NCI-H2081 (cell line): Measurements from ENCODE around the gene INTS6.
A peak's percentile ranks its signal among the peaks of the same experiment; 100 is the strongest.

Experiments
- DNase-seq, 2 experiments: peaks; one replicate each; lab custom pipeline; 2025; lab: John Stamatoyannopoulos, UW

Gene INTS6

GRCh38 chr13:51456510-51456909, 3.7 kb upstream of the INTS6 start:
- DNase-seq = no peak

- no peak for DNase-seq
Observed at GRCh38 chr13:51455532-51455931, 2.7 kb upstream of the INTS6 start.

GRCh38 chr13:51453959-51454703, 1.3 kb upstream of the INTS6 start:
- DNase-seq = peak in 1 of 2 experiments; percentile 34

GRCh38 chr13:51453207-51453958, 547 bp upstream of the INTS6 start:
- DNase-seq = peak; percentile 64 to 82

GRCh38 chr13:51451467-51452360, 1.1 kb downstream of the INTS6 start:
- DNase-seq = peak; percentile 56 to 74

- DNase-seq = no peak
Observed at GRCh38 chr13:51451134-51451466, 1.7 kb downstream of the INTS6 start.

- DNase-seq = no peak
Observed at GRCh38 chr13:51449018-51449417, 3.8 kb downstream of the INTS6 start.

- DNase-seq = no peak
Observed at GRCh38 chr13:51444922-51445321, 7.9 kb downstream of the INTS6 start.

- no peak for DNase-seq
Observed at GRCh38 chr13:51440381-51440780, 12.5 kb downstream of the INTS6 start.

GRCh38 chr13:51437550-51438127, 15.2 kb downstream of the INTS6 start:
- DNase-seq = no peak

- no peak for DNase-seq
Observed at GRCh38 chr13:51435002-51435578, 17.7 kb downstream of the INTS6 start.

- no peak for DNase-seq
Observed at GRCh38 chr13:51432576-51432975, 20.3 kb downstream of the INTS6 start.

GRCh38 chr13:51426982-51427381, 25.9 kb downstream of the INTS6 start:
- no peak for DNase-seq

GRCh38 chr13:51425410-51426042, 27.3 kb downstream of the INTS6 start:
- DNase-seq = no peak

GRCh38 chr13:51423766-51424165, 29.1 kb downstream of the INTS6 start:
- DNase-seq = no peak

- DNase-seq = no peak
Observed at GRCh38 chr13:51422484-51422883, 30.4 kb downstream of the INTS6 start.

- DNase-seq = no peak
Observed at GRCh38 chr13:51420681-51421490, 31.9 kb downstream of the INTS6 start.

- no peak for DNase-seq
Observed at GRCh38 chr13:51419001-51419636, 33.7 kb downstream of the INTS6 start.

- DNase-seq = no peak
Observed at GRCh38 chr13:51417716-51418115, 35.1 kb downstream of the INTS6 start.

GRCh38 chr13:51416107-51416506, 36.7 kb downstream of the INTS6 start:
- no peak for DNase-seq
